Jurkat, Clone E6-1 (cell line): ENCODE results near the gene CIBAR2. TPM values are rescaled to one million over a fixed set of nuclear protein-coding genes. Genes with fewer than 3 reads are reported as not detected.

Source experiments
- DNase-seq: peaks from one replicate; pipeline ENCODE4 v3.0.0-alpha.2; 2011; ENCODE audit warnings: low read depth, low spot score
- H3K4me3 ChIP-seq: 2 replicates; pipeline ENCODE4 v1.5.1; 2011; ENCODE audit warnings: mild to moderate bottlenecking, low read length, control low read depth, moderate library complexity
- polyA plus RNA-seq: library from polyadenylated mRNA; unstranded; fragments of >200 nt; gene quantifications from one replicate; pipeline ENCODE4 v1.2.1, GENCODE V29; 2012; ENCODE audit warnings: missing spikeins; ENCODE audit not compliant: insufficient read length, insufficient read depth

The CIBAR2 gene
- polyA plus RNA-seq: not detected

GRCh38 chr16:85112364-85112763 is at the start of gene CIBAR2:
TSS of gene CIBAR2 (minus strand) at chr16:85112472. CDS start at chr16:85112352, 120 bp downstream.
- H3K4me3 ChIP-seq: no peak within 1 kb of the TSS
- DNase-seq: no peak

GRCh38 chr16:85159179-85159980 is 47.1 kb upstream of the CIBAR2 start:
- DNase-seq: no peak
- H3K4me3 ChIP-seq: no peak overlapping the region

- no peak overlapping the region for H3K4me3 ChIP-seq
- no peak for DNase-seq
Observed at GRCh38 chr16:85158743-85159178, 46.5 kb upstream of the CIBAR2 start.

- no peak overlapping the region for H3K4me3 ChIP-seq
- DNase-seq: no peak
Observed at GRCh38 chr16:85157813-85158742, 45.8 kb upstream of the CIBAR2 start.

GRCh38 chr16:85157372-85157771 is 45.1 kb upstream of the CIBAR2 start:
- H3K4me3 ChIP-seq: no peak overlapping the region
- no peak for DNase-seq

- H3K4me3 ChIP-seq: no peak overlapping the region
- no peak for DNase-seq
Observed at GRCh38 chr16:85156869-85157268, 44.6 kb upstream of the CIBAR2 start.

GRCh38 chr16:85156440-85156839 is 44.2 kb upstream of the CIBAR2 start:
- no peak overlapping the region for H3K4me3 ChIP-seq
- DNase-seq: no peak

- DNase-seq: no peak
- H3K4me3 ChIP-seq: no peak overlapping the region
Observed at GRCh38 chr16:85153656-85154091, 41.4 kb upstream of the CIBAR2 start.

- no peak for DNase-seq
- H3K4me3 ChIP-seq: no peak overlapping the region
Observed at GRCh38 chr16:85153046-85153445, 40.8 kb upstream of the CIBAR2 start.

GRCh38 chr16:85152414-85153030 is 40.2 kb upstream of the CIBAR2 start:
- DNase-seq: no peak

GRCh38 chr16:85151603-85152413 is 39.5 kb upstream of the CIBAR2 start:
- no peak overlapping the region for H3K4me3 ChIP-seq
- DNase-seq: no peak

More at GRCh38 chr16:85152414-85153030, 40.2 kb upstream of the CIBAR2 start:
- H3K4me3 ChIP-seq: no peak overlapping the region

- H3K4me3 ChIP-seq: no peak overlapping the region
- DNase-seq: no peak
Observed at GRCh38 chr16:85151079-85151602, 38.9 kb upstream of the CIBAR2 start.

- no peak overlapping the region for H3K4me3 ChIP-seq
- DNase-seq: no peak
Observed at GRCh38 chr16:85150331-85150940, 38.2 kb upstream of the CIBAR2 start.

GRCh38 chr16:85149776-85150175 is 37.5 kb upstream of the CIBAR2 start:
- no peak overlapping the region for H3K4me3 ChIP-seq
- no peak for DNase-seq

- no peak for DNase-seq
- H3K4me3 ChIP-seq: no peak overlapping the region
Observed at GRCh38 chr16:85148931-85149330, 36.7 kb upstream of the CIBAR2 start.

GRCh38 chr16:85146922-85147651 is 34.8 kb upstream of the CIBAR2 start:
- H3K4me3 ChIP-seq: no peak overlapping the region
- no peak for DNase-seq

- no peak for DNase-seq
- H3K4me3 ChIP-seq: no peak overlapping the region
Observed at GRCh38 chr16:85146532-85146797, 34.2 kb upstream of the CIBAR2 start.
